Cardiac ventricle fibroblast (primary cell): ENCODE data around the gene IL31. TPM values are rescaled to one million over a fixed set of nuclear protein-coding genes. Genes with fewer than 3 reads are reported as not detected.

Experiments
- total RNA-seq: library from RNA; depleted of rRNA; stranded (reverse); fragments of >200 nt; gene quantifications from 2 replicates; pipeline ENCODE4 v1.2.3, GENCODE V29; 2015

The IL31 gene
- not detected in 2 replicates for total RNA-seq

DNA sequence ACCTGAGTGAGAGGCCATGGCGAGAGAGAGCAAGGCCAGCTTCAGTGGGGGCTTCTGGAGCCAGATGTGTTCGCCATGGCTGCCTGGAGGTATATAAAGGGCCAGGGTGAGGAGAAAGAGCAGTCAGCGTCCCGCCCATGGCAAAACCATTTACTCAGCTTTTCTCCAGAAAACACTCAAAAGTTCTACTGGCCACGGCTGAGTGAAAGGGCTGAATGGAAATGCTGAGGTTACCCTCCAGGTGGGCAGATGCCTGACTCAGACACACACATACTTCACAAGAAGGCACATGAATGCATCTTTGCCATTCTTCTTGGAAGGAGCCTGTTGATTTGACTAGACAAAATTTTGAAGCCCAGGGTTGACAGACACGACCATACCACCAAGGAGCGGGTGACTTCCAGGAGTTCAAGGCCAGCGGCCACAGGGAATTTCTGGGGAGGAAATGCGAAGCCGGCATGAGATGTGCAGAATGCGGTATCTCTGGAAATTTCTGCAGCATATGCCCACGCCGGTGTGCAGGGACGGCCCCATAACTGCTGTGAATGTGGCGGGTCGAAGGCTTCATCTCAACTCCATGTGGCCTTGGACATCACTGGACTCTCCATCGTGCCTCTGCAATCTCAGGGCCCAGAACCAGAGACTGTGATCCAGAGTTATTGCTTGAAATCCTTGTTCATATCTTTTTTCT is at the start of gene IL31:
Gene IL31, minus strand, starts transcription at position 67 of the 691 bp plus-strand sequence. Its CDS starts 49 bp downstream, at position 18.

DNA sequence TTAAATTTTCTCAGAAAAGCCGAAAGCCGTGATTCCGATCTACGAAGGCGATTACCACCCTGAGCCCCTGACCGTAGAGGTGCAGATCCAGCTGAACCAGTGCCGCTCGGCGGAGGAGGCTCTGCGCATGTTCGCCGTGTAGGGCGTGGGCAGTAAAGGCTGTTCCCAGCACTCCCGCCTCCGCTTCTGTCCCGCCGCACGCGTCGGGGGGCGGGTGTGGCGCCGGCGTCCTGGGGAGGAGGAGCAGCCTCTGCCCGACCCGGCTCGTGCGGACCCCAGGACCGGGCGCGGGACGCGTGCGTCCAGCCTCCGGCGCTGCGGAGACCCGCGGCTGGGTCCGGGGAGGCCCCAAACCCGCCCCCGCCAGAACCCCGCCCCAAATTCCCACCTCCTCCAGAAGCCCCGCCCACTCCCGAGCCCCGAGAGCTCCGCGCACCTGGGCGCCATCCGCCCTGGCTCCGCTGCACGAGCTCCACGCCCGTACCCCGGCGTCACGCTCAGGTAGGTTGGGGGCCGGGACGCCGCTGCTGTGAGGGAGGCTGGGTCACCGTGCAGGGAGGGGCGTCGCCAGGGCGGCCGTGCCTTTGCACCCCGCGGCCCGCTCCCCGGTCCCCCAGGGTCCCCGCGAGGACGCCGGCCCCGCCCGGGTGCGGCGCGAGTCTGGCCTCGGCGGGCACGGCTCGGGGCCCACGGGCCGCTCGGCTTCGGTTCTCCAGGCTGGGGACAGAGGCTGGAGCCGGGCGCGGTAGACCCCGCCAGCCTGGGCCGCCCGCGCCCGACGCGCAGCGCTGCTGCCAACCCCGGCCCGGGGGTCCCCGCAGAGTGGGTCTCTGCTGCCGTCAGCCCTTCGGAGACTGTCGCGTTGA is 29.5 kb upstream of the IL31 start, which contains the start of gene B3GNT4:
Gene B3GNT4, plus strand, starts transcription at position 409 of the 866 bp plus-strand sequence. CDS start 910 bp downstream, outside the sequence.

DNA sequence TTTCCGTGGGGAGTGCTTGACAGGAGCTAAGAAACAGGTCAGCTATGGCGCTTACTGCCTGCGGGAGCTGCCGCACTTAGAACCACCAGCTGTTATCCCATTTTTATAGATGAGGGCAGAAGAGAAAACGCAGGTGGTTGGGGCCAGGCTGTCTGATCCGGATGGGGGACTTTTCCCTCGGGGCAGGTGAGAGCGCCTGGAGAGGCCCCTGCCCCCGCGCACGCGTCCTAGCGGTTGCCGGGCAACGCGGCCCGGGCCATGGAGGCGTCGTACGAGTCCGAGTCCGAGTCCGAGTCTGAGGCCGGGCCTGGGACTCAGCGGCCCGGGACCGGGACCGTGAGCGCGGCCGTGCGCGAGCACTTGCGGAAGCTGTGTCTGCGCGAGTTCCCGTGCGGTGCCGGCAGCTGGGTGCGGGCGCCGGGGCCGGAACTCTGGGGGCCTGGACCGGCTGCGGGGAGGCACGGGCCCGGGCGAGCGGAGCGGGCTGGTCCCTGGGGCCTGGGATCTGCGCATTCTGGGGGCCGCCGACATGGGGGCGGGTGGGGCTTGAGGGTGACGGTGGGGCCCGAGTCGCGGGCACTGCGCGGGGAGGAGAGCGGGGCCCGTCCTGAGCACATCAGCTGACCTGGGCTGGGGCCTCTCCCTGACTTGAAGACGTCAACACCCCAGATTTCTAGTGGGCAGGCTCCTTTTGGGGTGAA is 9.0 kb upstream of the IL31 start, which contains the start of gene LRRC43:
Gene LRRC43, plus strand, starts transcription at position 237 of the 701 bp plus-strand sequence. Its CDS starts 22 bp downstream, at position 259.

Other genes starting within 250 kb of the IL31 start
- gene BCL7A, start 152.3 kb downstream of the IL31 start, total RNA-seq: 2.0 and 2.6 TPM in 2 replicates
- 21.6 and 25.1 TPM in 2 replicates for gene MLXIP, start 95.5 kb downstream of the IL31 start, total RNA-seq
- gene LRRC43, start 8.9 kb upstream of the IL31 start, total RNA-seq: 1.2 and 1.8 TPM in 2 replicates
- gene B3GNT4, start 29.5 kb upstream of the IL31 start, total RNA-seq: 0.15 TPM in 1 of 2 replicates, not detected in the other
- 58.8 and 71.9 TPM in 2 replicates for gene DIABLO, start 51.8 kb upstream of the IL31 start, total RNA-seq
- gene VPS33A, start 92.3 kb upstream of the IL31 start, total RNA-seq: 12.0 and 13.2 TPM in 2 replicates
- gene CLIP1, start 248.4 kb upstream of the IL31 start, total RNA-seq: 21.5 and 28.3 TPM in 2 replicates